ENCODE data around the gene NPIPB2.
"Not testable (repeated sequence)": the region's sequence is repeated elsewhere in the genome, so short reads cannot be mapped to it uniquely, and the experiment has no call there.

The NPIPB2 gene

GRCh38 chr16:11941945-11942344 is at the start of gene NPIPB2:
NPIPB2 (minus strand) TSS chr16:11942045; CDS start chr16:11942045, 0 bp downstream.
- FAIRE-seq = not testable (repeated sequence)

GRCh38 chr16:11990702-11991390 is 49.0 kb upstream of the NPIPB2 start:
- FAIRE-seq = no peak

- no peak for FAIRE-seq
Measured at GRCh38 chr16:11988258-11988978, 46.6 kb upstream of the NPIPB2 start.

GRCh38 chr16:11986521-11987057 is 44.7 kb upstream of the NPIPB2 start:
- no peak for FAIRE-seq

- no peak for FAIRE-seq
Measured at GRCh38 chr16:11985250-11985649, 43.4 kb upstream of the NPIPB2 start.

GRCh38 chr16:11980136-11980844 is 38.4 kb upstream of the NPIPB2 start:
- no peak for FAIRE-seq

GRCh38 chr16:11979013-11979672 is 37.3 kb upstream of the NPIPB2 start:
- no peak for FAIRE-seq

GRCh38 chr16:11978080-11978479 is 36.2 kb upstream of the NPIPB2 start:
- no peak for FAIRE-seq

- no peak for FAIRE-seq
Measured at GRCh38 chr16:11977376-11978041, 35.7 kb upstream of the NPIPB2 start.

- no peak for FAIRE-seq
Measured at GRCh38 chr16:11976850-11977375, 35.1 kb upstream of the NPIPB2 start.

- FAIRE-seq = no peak
Measured at GRCh38 chr16:11973070-11973469, 31.2 kb upstream of the NPIPB2 start.

- no peak for FAIRE-seq
Measured at GRCh38 chr16:11972128-11972527, 30.3 kb upstream of the NPIPB2 start.

- not testable (repeated sequence) for FAIRE-seq
Measured at GRCh38 chr16:11970292-11970691, 28.4 kb upstream of the NPIPB2 start.

- FAIRE-seq = no peak
Measured at GRCh38 chr16:11968577-11968976, 26.7 kb upstream of the NPIPB2 start.

- no peak for FAIRE-seq
Measured at GRCh38 chr16:11967195-11967911, 25.5 kb upstream of the NPIPB2 start.

GRCh38 chr16:11966173-11966572 is 24.3 kb upstream of the NPIPB2 start:
- no peak for FAIRE-seq

GRCh38 chr16:11964761-11965551 is 23.1 kb upstream of the NPIPB2 start, which contains the start of gene TNFRSF17:
TNFRSF17 (plus strand) TSS chr16:11965210; CDS start chr16:11965325, 115 bp downstream.
- FAIRE-seq = no peak

GRCh38 chr16:11963706-11964105 is 21.9 kb upstream of the NPIPB2 start:
- no peak for FAIRE-seq

GRCh38 chr16:11962978-11963377 is 21.1 kb upstream of the NPIPB2 start:
- FAIRE-seq = not testable (repeated sequence)

- FAIRE-seq = not testable (repeated sequence)
Measured at GRCh38 chr16:11962457-11962856, 20.6 kb upstream of the NPIPB2 start.
